Activated CD8-positive, alpha-beta memory T cell treated with anti-CD3 and anti-CD28 coated beads for 24 hours (primary cell): Measurements from ENCODE around the gene CGRRF1.

ENCODE experiments used
- DNase-seq: peaks from one replicate; pipeline ENCODE4 v3.0.0-alpha.2; 2020

The CGRRF1 gene

DNA sequence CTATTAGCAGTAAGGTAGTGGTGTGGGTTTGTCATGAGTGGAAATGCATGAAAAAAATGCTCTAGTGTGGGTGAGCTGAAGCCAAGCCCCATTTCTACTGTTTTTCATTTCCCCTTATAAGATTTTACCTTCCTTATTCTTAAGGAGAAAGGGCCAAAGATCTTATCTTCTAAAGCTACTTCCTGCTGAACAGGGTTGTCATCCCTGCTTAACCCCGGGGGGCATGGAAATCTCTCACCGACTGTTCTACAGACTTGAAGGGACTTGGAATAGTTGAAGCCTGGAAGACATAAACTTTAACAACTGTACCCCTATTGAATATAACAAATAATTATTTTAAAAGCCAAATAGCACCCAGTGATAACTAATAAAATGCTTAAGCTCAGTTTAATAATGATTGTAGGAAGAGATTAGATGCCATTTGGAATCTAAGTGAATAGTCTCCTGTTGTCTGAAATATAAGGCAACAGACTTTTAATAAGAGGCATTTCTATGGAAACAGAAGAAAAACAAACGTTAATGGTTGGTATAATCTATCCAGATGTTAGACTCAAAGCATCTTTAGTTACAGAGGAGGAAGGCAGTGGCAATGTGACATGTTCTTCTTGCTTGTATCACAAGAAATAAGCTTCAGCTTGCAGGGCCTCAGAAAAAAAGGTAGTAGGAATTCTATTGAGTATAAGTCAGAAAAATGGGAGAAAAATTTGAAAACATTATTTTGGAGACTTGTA is 19.1 kb upstream of the CGRRF1 start:
- DNase-seq: no peak

DNA sequence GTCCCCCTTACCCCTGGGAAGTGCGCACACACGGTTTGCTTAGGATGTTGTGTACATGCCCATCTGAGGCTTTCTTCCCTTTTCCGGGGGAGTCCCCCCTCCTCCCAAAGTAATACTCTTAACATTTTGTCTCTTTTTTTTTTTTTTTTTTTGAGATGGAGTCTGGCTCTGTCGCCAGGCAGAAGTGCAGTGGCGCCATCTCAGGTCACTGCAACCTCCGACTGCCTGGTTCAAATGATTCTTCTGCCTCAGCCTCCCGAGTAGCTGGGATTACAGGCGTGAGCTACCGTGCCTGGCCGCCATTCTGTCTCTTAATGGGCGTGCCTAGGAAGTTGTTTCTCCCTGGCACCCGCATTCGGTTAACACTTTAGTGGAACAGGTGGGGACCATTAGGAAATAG is 16.4 kb upstream of the CGRRF1 start:
- DNase-seq: no peak

DNA sequence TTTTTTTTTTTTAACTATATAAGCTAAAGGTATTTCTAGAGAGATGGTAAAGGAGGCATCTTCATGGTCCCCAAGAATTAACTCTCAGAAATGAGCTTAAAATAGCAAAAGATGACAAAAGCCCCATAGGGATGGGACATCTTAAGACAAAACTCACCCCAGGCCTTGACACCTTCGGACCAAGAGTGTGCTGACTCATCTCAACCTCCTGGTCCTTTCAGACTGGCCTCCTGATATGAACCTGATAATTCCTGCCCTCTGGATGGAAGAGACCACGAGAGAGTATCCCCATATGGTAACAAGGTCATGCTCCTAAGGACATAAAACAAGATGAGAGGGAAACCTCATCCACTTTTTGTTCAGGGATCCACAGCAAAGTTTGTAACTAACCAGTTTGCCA is 12.5 kb upstream of the CGRRF1 start:
- DNase-seq: no peak

DNA sequence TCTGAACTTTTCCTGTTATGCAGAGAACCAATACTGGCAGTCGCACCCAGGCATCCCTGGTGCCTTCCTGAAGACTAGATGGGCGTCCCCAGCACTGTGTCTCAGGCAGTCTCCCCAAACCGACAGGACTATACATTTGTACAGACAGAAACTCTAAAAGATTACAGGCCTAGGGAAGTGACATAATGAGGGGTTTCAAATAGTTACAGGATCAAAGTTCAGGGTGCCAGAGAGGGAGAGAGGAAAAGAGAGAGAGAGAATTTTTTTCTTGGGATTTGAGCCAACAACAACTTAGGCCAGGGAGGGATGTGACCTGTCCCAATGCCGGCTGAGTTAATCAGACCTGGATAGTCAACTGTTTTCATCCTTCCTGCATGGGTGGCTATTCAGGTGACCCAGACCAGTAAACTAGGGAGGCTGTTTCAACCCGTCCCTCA is 11.6 kb upstream of the CGRRF1 start:
- no peak for DNase-seq

DNA sequence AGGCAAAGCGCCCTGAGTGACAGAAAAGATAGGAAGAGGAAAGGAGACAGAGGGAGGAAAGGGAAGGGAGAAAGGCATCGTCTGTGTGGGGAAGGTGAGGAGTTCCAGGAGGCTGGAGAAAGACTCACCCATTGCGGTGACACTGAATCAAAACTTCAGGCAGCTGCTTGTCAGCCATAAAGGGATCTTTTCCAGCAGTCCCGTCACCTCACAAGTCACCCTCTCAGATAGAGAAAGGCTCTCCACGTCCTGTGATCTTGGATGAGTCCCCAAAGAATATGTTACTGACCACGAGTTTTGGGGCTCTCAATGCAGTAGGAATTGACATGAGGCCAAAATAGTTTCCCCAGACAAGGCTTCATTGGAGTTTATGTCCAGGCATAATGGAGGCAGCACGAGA is 11.1 kb upstream of the CGRRF1 start:
- DNase-seq: no peak

DNA sequence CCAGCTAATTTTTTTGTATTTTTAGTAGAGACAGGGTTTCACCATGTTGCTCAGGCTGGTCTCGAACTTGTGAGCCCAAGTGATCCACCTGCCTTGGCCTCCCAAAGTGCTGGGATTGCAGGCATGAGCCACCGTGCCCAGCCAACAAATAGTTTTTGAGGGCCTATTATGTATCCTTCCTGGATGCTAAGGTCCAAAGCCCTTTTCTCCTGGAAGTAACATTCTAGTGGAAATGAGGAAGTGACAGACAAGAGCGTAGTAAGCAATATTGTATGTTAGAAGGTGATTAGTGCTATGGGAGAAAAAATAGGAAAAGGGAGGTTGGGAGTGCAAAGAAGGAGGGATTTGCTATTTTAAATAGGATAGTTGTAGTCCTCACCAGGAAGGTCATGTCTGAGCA is 9.0 kb upstream of the CGRRF1 start:
- no peak for DNase-seq

DNA sequence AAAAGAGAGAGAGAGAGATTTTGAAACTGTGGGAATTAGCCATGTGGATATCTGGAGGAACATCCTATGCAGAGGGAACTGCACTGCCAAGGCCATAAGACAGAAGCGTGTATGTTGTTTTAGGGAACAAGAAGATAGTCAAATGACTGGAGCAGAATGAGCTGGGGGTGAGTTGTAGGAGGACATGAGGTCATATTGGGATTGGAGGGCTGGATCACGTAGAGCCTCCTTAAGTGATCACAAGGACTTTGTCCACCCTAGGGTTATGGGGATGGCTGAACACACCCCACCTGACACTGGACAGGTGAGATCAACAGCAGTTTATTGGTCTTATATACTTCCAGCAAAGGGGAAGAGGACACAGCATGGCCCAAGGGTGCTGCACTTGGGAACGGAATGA is 8.2 kb upstream of the CGRRF1 start:
- no peak for DNase-seq

DNA sequence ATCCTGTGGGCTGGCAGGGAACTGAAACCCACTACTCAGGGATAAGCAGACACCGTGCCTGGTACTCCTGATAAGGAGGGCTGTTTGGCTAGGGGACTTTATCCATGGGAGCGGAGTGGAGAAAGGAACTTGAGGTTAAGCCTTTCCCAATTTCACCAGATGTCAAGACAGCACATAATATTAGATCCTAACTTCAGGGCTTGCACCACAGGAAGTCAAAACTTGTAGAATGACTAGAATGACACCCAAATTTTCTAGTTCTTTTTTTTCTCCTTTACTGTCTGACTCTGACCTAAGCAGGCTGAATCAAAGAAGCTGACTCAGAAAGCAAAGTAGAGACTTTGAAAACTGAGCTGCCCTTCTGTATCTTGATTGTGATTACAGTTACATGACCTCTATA is 7.1 kb upstream of the CGRRF1 start:
- DNase-seq: no peak

DNA sequence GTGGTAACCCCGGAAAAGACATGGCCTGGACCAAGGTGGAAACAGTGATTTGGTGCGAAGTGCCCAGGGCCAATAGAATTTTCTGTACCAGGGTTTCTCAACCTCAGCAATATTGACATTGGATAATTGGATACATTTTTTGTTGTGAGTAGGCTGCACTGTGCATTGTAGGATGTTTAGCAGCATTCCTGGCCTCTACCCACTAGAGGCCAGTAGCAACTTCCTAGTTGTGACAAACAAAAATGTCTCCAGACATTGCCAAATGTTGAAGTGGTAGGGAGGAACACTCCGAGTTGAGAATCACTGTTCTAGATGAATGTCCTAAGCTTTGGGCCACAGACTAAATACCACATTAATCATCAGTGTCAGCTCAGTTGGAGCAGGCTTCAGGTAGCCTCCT is 6.2 kb upstream of the CGRRF1 start:
- no peak for DNase-seq

DNA sequence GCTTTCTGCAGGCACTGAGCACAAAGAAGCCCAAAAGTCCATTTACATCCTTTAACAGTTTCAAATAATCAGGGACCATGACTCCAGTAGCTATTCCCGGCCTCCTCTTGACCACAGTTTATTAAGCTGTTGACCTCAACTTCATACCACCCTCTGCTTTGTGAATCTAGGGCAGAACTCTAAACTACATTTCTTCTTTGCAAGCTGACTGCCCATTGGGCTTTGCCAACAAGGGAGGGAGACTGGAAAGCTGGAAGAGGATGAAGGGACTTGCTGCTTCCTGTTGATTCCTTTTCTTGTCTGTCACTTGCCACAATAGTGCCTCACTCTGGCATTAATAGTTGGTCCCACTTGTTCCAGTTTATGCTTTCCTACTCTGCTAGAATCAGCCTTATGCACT is 2.7 kb downstream of the CGRRF1 start:
- no peak for DNase-seq

DNA sequence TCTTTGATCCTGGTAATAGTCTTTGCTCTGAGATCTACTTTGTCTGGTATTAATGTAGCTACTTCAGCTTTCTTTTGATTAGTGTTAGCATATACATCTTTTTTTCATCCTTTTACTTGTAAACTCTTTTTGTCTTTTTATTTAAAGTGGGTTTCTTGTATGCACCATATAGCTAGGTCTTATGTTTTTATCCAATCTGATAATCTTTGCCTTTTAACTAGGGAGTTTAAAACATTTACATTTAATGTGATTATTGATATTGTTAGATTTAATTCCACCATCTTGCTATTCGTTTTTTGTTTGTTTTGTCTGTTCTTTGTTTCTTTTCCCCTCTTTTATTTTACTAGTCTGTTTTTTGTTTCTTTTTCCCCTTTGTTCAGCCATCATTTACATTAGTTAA is 6.0 kb downstream of the CGRRF1 start:
- no peak for DNase-seq

DNA sequence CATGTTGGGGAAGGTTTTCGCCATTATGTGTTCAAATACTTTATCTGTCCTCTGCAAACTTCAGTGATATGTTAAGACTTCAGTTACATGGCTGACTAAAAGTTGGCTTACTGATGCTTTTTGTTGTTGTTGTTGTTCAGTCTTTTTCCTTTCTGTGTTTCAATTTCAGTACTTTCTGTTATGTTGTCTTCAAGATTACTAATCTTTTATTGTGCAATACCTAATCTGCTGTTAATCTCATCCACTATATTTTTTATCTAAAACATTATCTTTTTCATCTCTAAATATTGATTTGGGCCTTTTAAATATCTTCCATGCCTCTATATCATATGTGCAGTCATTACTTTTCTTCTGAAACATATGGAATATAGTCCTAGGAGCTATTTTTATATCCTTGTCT is 7.0 kb downstream of the CGRRF1 start:
- DNase-seq: no peak

DNA sequence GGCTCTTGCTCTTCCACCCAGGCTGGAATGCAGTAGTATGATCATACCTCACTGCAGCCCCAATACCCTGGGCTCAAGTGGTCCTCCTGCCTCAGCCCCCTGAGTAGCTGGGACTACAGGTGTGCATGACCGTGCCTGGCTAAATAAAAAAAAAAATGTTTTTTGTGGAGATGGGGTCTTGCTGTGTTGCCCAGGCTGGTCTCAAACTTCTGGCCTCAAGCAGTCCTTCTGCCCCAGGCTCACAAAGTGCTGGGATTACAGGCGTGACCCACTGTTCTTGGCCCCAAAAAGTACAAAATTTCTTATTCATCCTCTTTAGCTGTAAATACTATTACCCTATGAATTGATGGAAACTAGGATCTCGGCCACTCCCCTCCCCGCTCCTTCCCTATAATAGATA is 14.7 kb downstream of the CGRRF1 start:
- DNase-seq: no peak

DNA sequence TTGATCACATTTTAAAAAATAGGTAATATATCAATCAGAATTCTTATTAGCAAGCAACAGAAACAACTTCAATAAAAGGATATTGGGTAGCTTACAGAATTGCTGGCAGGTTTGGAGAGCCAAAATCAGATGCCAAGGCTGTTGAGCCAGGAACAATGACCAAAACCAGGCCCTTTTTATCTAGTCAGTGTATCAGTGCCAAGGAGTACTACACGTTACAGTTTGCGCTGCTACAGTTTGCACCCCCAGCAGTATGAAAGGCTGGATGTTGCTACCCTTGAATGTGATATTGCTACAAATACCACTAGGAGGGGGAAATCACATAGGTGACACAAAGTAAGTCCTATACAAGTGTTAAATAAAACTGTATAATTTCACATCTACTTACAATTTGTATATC is 19.3 kb downstream of the CGRRF1 start:
- no peak for DNase-seq

DNA sequence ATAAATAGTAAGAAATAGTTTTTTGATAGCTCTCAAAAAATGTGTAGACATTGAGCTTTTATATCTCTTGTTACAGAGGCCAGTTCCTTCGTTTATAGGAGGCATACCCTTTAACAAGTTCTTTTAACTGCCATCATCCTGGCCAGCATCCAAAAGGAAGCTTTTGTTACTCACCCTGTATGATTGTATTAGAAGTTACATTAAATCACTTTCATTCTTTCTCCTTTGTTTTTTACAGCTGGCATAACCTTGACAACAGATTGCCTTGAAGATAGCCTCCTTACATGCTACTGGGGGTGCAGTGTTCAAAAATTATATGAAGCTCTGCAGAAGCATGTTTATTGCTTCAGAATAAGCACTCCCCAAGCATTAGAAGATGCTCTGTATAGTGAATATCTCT is 20.1 kb downstream of the CGRRF1 start:
- DNase-seq: no peak

DNA sequence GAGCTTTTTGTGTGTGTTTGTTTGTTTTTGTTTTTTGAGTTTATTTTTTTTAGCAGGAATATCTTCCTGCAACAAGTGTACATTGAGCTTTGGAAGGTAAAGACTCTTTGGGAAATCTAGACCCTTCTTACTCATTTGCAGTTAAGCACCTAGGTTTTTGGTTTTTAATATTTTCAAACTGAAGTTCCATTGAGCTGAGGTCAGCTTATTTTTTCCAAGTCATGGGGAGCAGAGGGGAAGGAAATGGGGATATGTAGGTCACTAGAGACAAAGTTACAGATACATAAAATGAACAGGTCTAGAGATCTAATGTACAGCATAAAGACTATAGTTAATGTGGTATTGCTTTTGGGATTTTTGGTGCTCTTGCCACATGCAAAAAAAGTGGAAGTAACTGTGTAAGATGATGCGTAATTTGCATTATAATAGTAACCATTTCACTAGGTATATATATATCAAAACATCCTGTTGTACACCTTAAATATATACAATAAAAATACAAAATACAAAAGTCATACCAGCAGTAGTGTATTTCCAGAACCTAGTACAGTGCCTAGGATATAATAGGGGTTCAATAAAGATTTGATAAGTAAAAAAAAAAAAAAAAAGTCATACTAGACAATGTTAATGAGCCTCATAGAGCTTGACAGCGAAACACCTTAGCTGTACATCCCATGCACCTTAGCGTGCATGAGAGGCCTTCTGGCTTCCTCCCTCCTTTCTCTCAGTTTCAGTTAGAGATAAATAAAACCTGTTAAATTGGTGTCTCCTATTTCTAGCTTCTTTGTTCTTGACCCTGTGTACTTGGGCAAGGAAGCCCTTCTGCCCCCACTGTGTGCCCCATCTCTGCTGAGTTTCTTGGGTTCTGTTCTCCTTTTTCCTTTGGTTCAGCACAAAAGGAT is 22.7 kb downstream of the CGRRF1 start:
- no peak for DNase-seq

DNA sequence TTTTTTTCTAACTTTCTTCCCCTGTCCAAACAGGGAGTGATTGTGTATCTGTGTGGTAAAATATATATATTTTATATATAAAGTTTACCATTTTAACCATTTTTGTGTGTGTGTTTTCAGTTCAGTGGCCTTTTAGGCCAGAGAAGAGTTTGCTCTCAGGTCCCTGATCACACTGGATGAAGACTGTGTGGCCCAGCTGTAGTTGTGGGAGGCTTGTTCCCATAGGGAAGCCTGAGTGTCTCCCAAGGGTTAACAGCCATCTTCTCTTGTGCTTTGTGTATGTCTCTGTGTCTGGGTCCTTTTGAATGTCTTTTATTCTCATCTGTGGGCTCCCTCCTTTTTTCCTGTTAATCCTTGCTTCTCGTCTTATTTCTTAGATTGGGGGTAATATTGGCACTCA is 23.4 kb downstream of the CGRRF1 start:
- DNase-seq: no peak

DNA sequence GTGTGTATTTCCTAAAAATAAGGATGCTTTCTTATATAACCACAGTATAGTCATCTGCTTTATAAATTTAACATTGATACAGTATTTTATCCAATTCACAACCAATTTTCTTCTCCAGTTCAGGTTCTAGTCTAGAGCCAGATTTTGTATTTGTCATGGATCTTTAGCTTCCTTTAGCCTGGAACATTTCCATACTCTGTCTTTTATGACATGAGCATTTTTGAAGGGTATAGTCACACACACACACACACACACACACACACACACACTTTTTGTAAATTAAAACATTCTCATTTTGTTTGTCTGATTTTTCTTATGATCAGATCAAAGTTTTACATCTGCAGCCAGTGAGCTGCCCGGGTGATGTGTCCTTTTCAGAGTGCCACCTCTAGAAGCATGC is 25.4 kb downstream of the CGRRF1 start:
- no peak for DNase-seq

DNA sequence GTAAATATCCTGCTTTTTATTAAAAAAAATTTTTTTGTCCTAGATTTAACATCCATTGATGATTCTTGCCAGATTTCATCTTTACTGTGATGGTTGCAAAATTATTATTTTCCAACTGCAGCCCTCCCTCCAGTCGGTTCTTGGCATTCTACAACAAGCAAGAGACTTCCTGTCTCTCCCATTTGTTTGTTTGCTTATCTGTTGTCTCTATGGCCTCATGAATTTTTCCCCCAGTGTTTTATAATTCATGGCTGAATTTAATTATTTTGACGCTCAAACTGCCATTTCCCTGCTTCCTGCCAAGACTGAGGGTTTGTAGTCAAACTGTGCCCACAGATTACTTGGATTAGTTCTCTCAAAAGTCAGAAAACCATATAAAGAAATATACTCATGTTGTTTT is 25.9 kb downstream of the CGRRF1 start:
- no peak for DNase-seq

DNA sequence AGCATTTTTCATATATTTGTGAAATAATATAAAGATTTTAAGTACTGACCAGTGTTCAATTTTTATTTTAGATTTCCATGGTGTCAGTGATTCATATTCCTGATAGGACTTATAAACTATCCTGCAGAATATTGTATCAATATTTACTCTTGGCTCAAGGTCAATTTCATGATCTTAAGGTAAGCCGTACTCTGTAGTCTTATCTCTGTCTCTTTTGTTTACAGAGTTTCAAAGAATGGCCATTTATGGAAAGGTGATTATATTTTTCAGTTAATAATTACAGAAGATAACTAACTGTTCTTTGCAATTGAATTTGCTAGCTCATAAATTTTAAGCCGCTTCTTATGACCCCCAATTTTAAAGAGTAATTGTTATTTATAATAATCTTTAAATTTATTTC is 27.9 kb downstream of the CGRRF1 start:
- DNase-seq: no peak

DNA sequence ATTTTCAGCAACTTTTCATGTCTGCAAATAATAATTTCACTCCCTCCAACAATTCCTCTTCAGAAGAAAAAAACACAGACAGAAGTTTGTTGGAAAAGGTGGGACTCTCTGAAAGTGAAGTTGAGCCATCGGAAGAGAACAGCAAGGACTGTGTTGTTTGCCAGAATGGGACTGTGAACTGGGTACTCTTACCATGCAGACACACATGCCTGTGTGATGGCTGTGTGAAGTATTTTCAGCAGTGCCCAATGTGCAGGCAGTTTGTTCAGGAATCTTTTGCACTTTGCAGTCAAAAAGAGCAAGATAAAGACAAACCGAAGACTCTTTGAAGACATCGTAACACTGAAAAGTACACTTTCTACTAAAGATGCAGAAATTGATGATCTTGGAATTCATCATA is 28.3 kb downstream of the CGRRF1 start:
- no peak for DNase-seq

DNA sequence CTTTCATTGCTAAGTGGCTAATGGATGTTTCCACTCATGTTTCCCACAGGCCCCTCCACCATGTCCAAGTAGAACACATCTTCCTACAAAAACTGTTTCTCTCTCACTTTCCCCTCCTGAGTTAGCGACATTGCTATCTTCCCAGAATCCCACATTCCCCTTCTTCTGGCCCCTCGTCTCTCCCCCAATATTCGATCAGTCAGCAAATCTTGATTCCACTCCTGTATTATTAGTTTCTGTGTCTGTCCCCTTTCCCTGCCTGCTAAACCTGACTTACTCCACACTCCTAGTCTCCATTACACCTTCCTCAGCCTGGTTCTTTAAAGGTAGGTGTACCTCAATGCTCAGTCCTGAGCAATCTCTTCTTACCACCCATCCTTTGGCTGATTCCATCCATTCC is 37.9 kb downstream of the CGRRF1 start:
- DNase-seq: no peak

DNA sequence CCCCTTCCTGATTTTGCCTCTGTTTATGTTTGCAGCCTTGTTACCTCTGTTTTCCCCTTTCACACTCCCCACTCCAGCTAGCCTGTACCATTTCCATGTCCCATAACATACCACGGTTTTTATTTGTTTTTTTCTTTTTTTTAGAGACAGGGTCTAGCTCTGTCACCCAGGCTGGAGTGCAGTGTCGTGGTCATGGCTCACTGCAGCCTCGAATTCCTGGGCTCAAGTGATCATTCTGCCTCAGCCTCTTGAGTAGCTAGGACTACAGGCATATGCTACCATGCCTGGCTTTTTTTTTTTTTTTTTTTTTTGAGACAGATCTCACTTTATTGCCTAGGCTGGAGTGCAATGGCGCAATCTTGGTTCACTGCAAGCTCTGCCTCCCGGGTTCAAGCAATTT is 38.8 kb downstream of the CGRRF1 start:
- no peak for DNase-seq

DNA sequence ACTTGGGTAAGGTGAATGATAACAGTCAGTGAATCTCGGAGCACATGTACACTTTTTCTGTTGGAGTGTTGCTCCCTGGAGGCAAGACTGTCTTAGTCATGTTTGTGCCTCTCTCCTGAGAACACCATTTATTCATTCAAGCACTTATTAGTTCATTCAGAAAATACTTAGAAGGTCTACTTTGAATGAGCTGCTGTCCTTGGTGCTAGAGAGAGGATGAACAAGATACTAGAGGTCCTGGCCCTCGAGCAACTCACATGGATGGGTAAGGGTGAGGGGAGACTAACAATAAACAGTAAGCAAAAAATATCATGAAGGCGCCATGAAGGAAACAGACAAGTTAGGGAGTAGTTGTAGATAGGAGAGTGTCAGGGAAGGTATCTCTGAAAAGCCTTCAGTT is 40.2 kb downstream of the CGRRF1 start:
- DNase-seq: no peak

DNA sequence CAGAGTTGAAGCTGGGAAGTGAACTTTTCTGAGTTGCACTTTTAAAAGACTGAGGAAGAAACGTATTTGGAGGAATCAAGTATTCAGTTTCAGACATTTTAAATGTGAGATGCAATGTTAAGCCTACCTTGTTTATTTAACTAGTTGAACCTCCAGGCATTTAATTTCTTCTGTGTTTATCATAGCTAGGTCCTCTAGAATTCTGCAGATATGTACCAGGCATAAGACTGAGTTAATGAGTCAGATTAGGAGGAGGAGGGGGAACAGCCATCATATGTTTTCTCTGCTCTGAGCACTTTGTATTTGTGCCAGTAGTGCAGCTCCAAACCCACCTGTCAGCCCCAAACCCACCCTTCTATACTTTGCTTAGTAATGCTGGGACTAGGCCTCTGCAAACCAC is 40.8 kb downstream of the CGRRF1 start:
- no peak for DNase-seq
